Measurements from ENCODE around the gene SLC17A4. TPM values are rescaled to one million over a fixed set of nuclear protein-coding genes. Genes with fewer than 3 reads are reported as not detected.

SLC17A4 gene
- total and polyA plus RNA-seq, 2 experiments from 2014 or later, result not detected

GRCh38 chr6:25816252-25816651 is 61.7 kb downstream of the SLC17A4 start:
- H3K4me3 ChIP-seq, result no peak overlapping the region
- H3K27me3 ChIP-seq, result no peaks in the 10 kb centered on the region
- H3K36me3 ChIP-seq, result no peaks in the 10 kb centered on the region
- no peak overlapping the region for H3K27ac ChIP-seq
- H3K4me1 ChIP-seq (ENCODE audit: low read depth), result no peaks in the 10 kb centered on the region
- no peak for DNase-seq (ENCODE audit: low read depth in 1 of 2, low spot score in 1 of 2)
- TF ChIP-seq, protein P1, sequence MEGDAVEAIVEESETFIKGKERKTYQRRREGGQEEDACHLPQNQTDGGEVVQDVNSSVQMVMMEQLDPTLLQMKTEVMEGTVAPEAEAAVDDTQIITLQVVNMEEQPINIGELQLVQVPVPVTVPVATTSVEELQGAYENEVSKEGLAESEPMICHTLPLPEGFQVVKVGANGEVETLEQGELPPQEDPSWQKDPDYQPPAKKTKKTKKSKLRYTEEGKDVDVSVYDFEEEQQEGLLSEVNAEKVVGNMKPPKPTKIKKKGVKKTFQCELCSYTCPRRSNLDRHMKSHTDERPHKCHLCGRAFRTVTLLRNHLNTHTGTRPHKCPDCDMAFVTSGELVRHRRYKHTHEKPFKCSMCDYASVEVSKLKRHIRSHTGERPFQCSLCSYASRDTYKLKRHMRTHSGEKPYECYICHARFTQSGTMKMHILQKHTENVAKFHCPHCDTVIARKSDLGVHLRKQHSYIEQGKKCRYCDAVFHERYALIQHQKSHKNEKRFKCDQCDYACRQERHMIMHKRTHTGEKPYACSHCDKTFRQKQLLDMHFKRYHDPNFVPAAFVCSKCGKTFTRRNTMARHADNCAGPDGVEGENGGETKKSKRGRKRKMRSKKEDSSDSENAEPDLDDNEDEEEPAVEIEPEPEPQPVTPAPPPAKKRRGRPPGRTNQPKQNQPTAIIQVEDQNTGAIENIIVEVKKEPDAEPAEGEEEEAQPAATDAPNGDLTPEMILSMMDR (IDR thresholded peaks at IDR 0.05; ENCODE audit: low read depth, low read length), result no peak
- no peaks in the 10 kb centered on the region for H3K9me3 ChIP-seq (ENCODE audit: low read depth)

- H3K9me3 ChIP-seq (ENCODE audit: low read depth), result no peaks in the 10 kb centered on the region
- H3K36me3 ChIP-seq, result no peaks in the 10 kb centered on the region
- no peak overlapping the region for H3K4me3 ChIP-seq
- H3K27me3 ChIP-seq, result no peaks in the 10 kb centered on the region
- TF ChIP-seq, protein P1 (IDR thresholded peaks at IDR 0.05; ENCODE audit: low read depth, low read length), result no peak
- H3K4me1 ChIP-seq (ENCODE audit: low read depth), result no peaks in the 10 kb centered on the region
- DNase-seq (ENCODE audit: low read depth in 1 of 2, low spot score in 1 of 2), result no peak
- H3K27ac ChIP-seq, result no peak overlapping the region
Measured at GRCh38 chr6:25821341-25821740, 66.8 kb downstream of the SLC17A4 start.

DNA sequence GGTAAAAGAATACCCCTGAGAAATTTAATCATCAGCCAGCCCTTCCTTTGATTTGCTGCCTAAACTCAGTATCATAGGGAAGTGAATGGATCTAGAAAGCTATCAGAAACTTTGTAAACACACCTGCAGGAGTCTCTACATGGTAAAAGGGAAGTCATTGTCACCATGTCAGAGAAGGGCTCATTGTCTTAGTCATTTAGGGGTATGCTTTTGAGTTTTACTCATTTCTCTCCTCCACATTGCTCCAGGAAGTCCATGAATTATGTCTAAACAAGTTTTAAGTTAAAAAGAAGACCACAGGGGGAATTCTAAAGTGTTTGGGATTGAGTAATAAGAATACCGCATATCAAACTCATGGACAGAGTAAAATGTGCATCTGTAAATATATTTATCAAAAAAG is 74.8 kb downstream of the SLC17A4 start:
- TF ChIP-seq, protein P1 (IDR thresholded peaks at IDR 0.05; ENCODE audit: low read depth, low read length), result no peak
- DNase-seq (ENCODE audit: low read depth in 1 of 2, low spot score in 1 of 2), result no peak
- Histone ChIP-seq H3K36me3 (no peaks in the 10 kb centered on the region), H3K9me3 (ENCODE audit: low read depth) (no peaks in the 10 kb centered on the region), H3K4me1 (ENCODE audit: low read depth) (no peaks in the 10 kb centered on the region), H3K27me3 (no peaks in the 10 kb centered on the region), H3K4me3 (no peak overlapping the region), H3K27ac (no peak overlapping the region)

DNA sequence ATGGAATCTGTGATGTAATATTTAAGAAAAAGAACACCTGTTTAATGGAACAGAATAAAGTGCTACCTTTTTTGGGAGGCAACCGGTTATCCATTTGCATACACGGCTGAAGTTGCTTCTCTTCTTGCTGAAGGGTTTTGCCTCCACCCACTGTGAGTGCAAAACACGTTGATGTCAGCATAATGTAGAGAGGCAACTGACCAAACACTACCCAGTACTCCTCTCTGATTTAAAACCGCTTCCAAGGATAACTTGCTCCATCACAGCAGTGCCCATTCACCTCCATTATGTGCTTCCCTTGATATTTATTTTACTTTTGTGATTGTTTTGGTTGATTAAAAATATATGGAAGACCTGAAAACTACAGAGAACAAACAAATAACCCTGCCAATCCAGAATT is 75.9 kb downstream of the SLC17A4 start:
- Histone ChIP-seq H3K27me3 (no peaks in the 10 kb centered on the region), H3K9me3 (ENCODE audit: low read depth) (no peaks in the 10 kb centered on the region), H3K27ac (no peak overlapping the region), H3K4me1 (ENCODE audit: low read depth) (no peaks in the 10 kb centered on the region), H3K4me3 (no peak overlapping the region), H3K36me3 (no peaks in the 10 kb centered on the region)
- DNase-seq (ENCODE audit: low read depth in 1 of 2, low spot score in 1 of 2), result no peak
- TF ChIP-seq, protein P1 (IDR thresholded peaks at IDR 0.05; ENCODE audit: low read depth, low read length), result no peak

Other genes with a start within 250 kb of the SLC17A4 start
- gene SCGN, start 102.5 kb upstream of the SLC17A4 start, total RNA-seq, result 0.14 TPM in 1 of 2 replicates, not detected in the other
- not detected in 2 replicates for gene SCGN, start 102.5 kb upstream of the SLC17A4 start, polyA plus RNA-seq
- not detected in 2 replicates for gene SLC17A1, start 77.3 kb downstream of the SLC17A4 start, total RNA-seq
- not detected in 2 replicates for gene SLC17A1, start 77.3 kb downstream of the SLC17A4 start, polyA plus RNA-seq
- gene SLC17A3, start 119.5 kb downstream of the SLC17A4 start, total RNA-seq, result not detected in 2 replicates
- gene SLC17A3, start 119.5 kb downstream of the SLC17A4 start, polyA plus RNA-seq, result not detected in 2 replicates
- not detected in 2 replicates for gene SLC17A2, start 175.9 kb downstream of the SLC17A4 start, total RNA-seq
- gene SLC17A2, start 175.9 kb downstream of the SLC17A4 start, polyA plus RNA-seq, result not detected in 2 replicates
- 0.11 and 0.12 TPM in 2 replicates for gene TRIM38, start 208.1 kb downstream of the SLC17A4 start, total RNA-seq
- gene TRIM38, start 208.1 kb downstream of the SLC17A4 start, polyA plus RNA-seq, result 0.05 and 0.20 TPM in 2 replicates

Data from cardiac muscle cell (in vitro differentiated cells and primary cell).